K562 (cell line): ENCODE data around the gene IQCN. TPM values are rescaled to one million over a fixed set of nuclear protein-coding genes. Genes with fewer than 3 reads are reported as not detected.

Source experiments
- BCOR ChIP-seq: fragments of 450-650 bp; IDR thresholded peaks from 2 replicates; pipeline ENCODE4 v1.6.1; 2016
- KDM1A ChIP-seq, 2 experiments: fragments of 450-650 bp; IDR thresholded peaks; 2 replicates each; pipeline ENCODE4 v1.6.1; 2016; ENCODE audit warnings: mild to moderate bottlenecking in 2 of 2
- RCOR1 ChIP-seq, 2 experiments: IDR thresholded peaks; 2 replicates each; pipeline ENCODE4 v1.6.1; 2012; ENCODE audit warnings: low read depth in 2 of 2, low read length in 2 of 2, borderline replicate concordance in 1 of 2, improper control_type of control experiment in 1 of 2
- ZKSCAN8 ChIP-seq: fragments of 200-800 bp; sonication (Bioruptor generic); IDR thresholded peaks from 2 replicates; pipeline ENCODE4 v1.6.1; 2016; ENCODE audit warnings: missing genetic modification characterization, missing compliant biosample characterization
- polyA plus RNA-seq, 8 experiments: library from polyadenylated mRNA; depleted of rRNA in 4 of 8; stranded (reverse) in 5 of 8; unstranded in 3 of 8; fragments of >200 nt; fragmentation: Nextera tagmentation in 2 of 8; fragmentation: Illumina TruSeq in 1 of 8; extraction: Ambion mirVana in 2 of 8; extraction: Trizol in 1 of 8; gene quantifications; 2 replicates each; pipeline versions ENCODE4 v1.2.1 to v1.2.3, GENCODE V29; 2011 to 2014; ENCODE audit warnings: inconsistent platforms in 1 of 8, missing spikeins in 1 of 8
- total RNA-seq, 7 experiments: library from RNA; depleted of rRNA in 6 of 7; stranded (reverse); fragments of >200 nt in 6 of 7; fragmentation: Illumina TruSeq in 2 of 7; extraction: Trizol in 2 of 7; gene quantifications; 2 replicates each; pipeline versions ENCODE4 v1.2.1 to v1.2.3, GENCODE V29; 2011 to 2021; ENCODE audit warnings: low replicate concordance in 1 of 7
- TF ChIP-seq, protein P1 (sequence below): sonication (generic); formaldehyde crosslinking; IDR thresholded peaks from 2 replicates; pipeline ENCODE4 v1.8.0; 2022; ENCODE audit warnings: mild to moderate bottlenecking, missing genetic modification reagents

IQCN gene
- total and polyA plus RNA-seq, 9 of the 15 experiments (the other 6 are each of a cell fraction or from before 2014, with no cell fraction given): 0.01 to 0.07 (median 0.04) TPM; not detected in 3

DNA sequence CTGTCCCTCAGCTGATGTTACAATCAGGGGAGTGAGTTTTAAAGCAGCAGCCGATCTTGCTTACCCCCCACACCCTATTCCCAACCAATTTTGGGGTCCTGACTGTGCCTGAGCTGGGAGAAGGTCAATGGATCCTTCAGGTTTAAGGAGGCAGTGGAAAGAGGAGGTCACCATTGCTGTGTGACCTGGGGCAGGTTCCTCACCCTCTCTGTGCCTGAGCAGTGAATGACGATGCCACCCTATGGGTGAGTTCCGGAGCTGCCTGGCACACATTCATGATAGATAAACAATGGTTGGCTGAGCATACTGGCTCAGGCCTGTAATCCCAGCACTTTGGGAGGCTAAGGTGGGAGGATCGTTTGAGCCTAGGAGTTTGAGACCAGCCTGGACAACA lies 27.5 kb upstream of the IQCN start (continued):
- TF ChIP-seq, protein P1, sequence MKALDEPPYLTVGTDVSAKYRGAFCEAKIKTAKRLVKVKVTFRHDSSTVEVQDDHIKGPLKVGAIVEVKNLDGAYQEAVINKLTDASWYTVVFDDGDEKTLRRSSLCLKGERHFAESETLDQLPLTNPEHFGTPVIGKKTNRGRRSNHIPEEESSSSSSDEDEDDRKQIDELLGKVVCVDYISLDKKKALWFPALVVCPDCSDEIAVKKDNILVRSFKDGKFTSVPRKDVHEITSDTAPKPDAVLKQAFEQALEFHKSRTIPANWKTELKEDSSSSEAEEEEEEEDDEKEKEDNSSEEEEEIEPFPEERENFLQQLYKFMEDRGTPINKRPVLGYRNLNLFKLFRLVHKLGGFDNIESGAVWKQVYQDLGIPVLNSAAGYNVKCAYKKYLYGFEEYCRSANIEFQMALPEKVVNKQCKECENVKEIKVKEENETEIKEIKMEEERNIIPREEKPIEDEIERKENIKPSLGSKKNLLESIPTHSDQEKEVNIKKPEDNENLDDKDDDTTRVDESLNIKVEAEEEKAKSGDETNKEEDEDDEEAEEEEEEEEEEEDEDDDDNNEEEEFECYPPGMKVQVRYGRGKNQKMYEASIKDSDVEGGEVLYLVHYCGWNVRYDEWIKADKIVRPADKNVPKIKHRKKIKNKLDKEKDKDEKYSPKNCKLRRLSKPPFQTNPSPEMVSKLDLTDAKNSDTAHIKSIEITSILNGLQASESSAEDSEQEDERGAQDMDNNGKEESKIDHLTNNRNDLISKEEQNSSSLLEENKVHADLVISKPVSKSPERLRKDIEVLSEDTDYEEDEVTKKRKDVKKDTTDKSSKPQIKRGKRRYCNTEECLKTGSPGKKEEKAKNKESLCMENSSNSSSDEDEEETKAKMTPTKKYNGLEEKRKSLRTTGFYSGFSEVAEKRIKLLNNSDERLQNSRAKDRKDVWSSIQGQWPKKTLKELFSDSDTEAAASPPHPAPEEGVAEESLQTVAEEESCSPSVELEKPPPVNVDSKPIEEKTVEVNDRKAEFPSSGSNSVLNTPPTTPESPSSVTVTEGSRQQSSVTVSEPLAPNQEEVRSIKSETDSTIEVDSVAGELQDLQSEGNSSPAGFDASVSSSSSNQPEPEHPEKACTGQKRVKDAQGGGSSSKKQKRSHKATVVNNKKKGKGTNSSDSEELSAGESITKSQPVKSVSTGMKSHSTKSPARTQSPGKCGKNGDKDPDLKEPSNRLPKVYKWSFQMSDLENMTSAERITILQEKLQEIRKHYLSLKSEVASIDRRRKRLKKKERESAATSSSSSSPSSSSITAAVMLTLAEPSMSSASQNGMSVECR (CRISPR knock-in tag): 0 out of 2 replicates have a peak, but pooled peaks have one; percentile 23
- peak; percentile 98 for TF ChIP-seq ZKSCAN8 (CRISPR knock-in tag)
- TF ChIP-seq BCOR: peak; percentile 97
- TF ChIP-seq RCOR1 (IDR thresholded peaks at IDR 0.05; ENCODE audit: borderline replicate concordance in 1 of 2, low read depth in 2 of 2, low read length in 2 of 2): peak in 1 of 2 experiments; percentile 62; a peak in 2 of 4 replicates
- TF ChIP-seq KDM1A (IDR thresholded peaks at IDR 0.05): peak; percentile 75 to 90
